ENCODE data around the gene PROC.

GRCh38 chr2:127448526-127448925, 30.3 kb downstream of the PROC start:
- no peak for TF ChIP-seq CTCF (IDR thresholded peaks at IDR 0.05)
- TF ChIP-seq POLR2AphosphoS5 (IDR thresholded peaks at IDR 0.05) = no peak
- no peak for TF ChIP-seq POLR2A (IDR thresholded peaks at IDR 0.05; ENCODE audit: low read depth)

Measured in esophagus muscularis mucosa (tissue), 3 donors.